Large intestine (tissue), 3 donors: ENCODE data around the gene AOC1. TPM values are rescaled to one million over a fixed set of nuclear protein-coding genes. Genes with fewer than 3 reads are reported as not detected.

Experiments
- DNase-seq, 2 donors: peaks; one replicate each; pipeline versions ENCODE4 v3.0.0 to v3.0.0-alpha.2; 2013
- H3K27ac ChIP-seq: one replicate; pipeline ENCODE4 v1.5.1; 2013; ENCODE audit warnings: low read length
- H3K27me3 ChIP-seq: 2 replicates; pipeline ENCODE4 v1.6.1; 2013; ENCODE audit warnings: low read length; ENCODE audit not compliant: control insufficient read depth, insufficient read depth
- H3K36me3 ChIP-seq: 2 replicates; pipeline ENCODE4 v1.6.1; 2013; ENCODE audit warnings: low read length; ENCODE audit not compliant: control insufficient read depth, insufficient read depth
- H3K4me1 ChIP-seq: one replicate; pipeline ENCODE4 v1.6.1; 2013; ENCODE audit warnings: low read length; ENCODE audit not compliant: control insufficient read depth, insufficient read depth
- H3K4me3 ChIP-seq: one replicate; pipeline ENCODE4 v1.5.1; 2013; ENCODE audit warnings: low read length
- H3K9me3 ChIP-seq: one replicate; pipeline ENCODE4 v1.6.1; 2013; ENCODE audit warnings: mild to moderate bottlenecking, low read depth, low read length, moderate library complexity; ENCODE audit not compliant: control insufficient read depth
- WGBS: methylation state at CpG from one replicate; pipeline ENCODE4 v1.1.5; 2013; ENCODE audit warnings: low lambda C conversion rate; ENCODE audit not compliant: insufficient coverage; 5-methylcytosine and 5-hydroxymethylcytosine counted together
- polyA plus RNA-seq: library from polyadenylated mRNA; unstranded; fragments of 120-200 nt; gene quantifications from one replicate; pipeline ENCODE4 v1.2.1, GENCODE V29; 2013

AOC1 gene
- polyA plus RNA-seq, 1 donor: 206 TPM

DNA sequence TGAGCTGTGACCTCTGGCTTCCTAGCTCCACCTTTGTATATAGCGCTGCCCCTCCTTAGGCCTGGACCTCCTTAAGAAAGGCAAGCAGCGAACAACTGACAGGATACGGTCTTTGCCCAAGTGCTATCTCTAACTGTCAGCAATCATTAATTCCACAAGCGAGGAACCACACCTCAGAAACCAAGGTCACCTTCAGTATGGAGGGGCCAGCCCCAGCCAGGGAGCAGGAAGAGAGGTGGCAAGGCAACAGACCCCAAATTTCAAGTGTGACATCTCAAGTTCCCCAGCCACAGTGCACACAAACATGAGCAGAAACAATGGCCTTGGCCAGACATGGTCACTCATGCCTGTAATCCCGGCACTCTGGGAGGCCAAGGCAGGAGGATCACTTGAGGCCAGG lies 4.8 kb upstream of the AOC1 start:
- no peaks in the 10 kb centered on the region for H3K9me3 ChIP-seq
- no peak overlapping the region for H3K27ac ChIP-seq
- DNase-seq: peak; percentile 24 to 55
- no CpG with 5 or more reads among the region's 5 CpGs for WGBS
- H3K4me1 ChIP-seq: peaks cover 22% of the 10 kb centered on the region
- no peak overlapping the region for H3K4me3 ChIP-seq
- H3K36me3 ChIP-seq: no peaks in the 10 kb centered on the region
- H3K27me3 ChIP-seq: no peaks in the 10 kb centered on the region

DNA sequence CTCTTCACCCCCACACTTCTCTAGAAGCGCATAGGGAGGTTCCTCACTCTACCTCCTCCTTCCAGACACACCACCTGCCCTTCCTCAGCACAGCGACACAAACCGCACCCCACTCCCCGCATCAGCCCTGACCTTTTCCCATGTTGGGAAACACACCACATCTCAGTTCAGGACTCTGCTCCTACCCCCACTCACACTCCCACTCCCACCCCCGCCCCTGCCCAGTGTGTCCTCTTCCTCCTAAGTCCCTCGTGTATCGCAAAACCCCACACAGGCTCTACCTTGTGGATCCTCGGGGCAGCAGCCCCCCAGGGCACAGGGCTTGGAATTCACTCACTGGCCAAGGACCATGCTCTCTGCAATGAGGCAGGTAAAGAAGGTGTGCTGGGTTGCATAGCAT lies 4.2 kb upstream of the AOC1 start:
- Histone ChIP-seq H3K4me1 (peaks cover 22% of the 10 kb centered on the region), H3K27me3 (no peaks in the 10 kb centered on the region), H3K36me3 (no peaks in the 10 kb centered on the region), H3K4me3 (no peak overlapping the region), H3K9me3 (no peaks in the 10 kb centered on the region), H3K27ac (no peak overlapping the region)
- DNase-seq: no peak
- WGBS: no CpG with 5 or more reads among the region's 8 CpGs

DNA sequence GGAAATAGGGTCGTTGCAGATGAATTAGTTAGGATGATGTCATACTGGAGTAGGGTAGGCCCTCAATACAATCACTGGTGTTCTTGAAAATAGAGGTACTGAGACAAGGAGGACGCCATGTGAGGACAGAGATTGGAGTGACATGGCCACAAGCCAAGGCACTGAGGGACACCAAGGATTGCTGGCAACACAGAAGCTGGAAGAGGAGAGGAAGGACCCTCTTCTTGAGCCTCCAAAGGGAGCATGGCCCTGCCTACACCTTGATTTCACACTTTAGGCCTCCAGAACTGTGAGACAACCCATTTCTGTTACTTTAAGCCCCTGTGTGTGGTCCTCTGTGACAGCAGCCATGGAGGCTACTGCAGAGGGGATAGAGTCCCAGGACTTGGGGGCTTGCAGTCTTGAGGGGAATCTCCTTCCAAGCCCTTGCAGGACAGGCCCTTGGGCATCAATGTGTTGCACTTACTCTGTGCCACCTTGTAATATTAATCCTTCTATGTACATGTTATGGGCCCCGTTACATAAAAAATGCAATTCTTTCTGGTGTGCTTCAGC lies 3.7 kb upstream of the AOC1 start:
- DNase-seq: no peak
- Histone ChIP-seq H3K9me3 (no peaks in the 10 kb centered on the region), H3K36me3 (no peaks in the 10 kb centered on the region), H3K27me3 (no peaks in the 10 kb centered on the region), H3K4me3 (no peak overlapping the region), H3K27ac (no peak overlapping the region), H3K4me1 (peaks cover 22% of the 10 kb centered on the region)
- no CpG with 5 or more reads among the region's 3 CpGs for WGBS

DNA sequence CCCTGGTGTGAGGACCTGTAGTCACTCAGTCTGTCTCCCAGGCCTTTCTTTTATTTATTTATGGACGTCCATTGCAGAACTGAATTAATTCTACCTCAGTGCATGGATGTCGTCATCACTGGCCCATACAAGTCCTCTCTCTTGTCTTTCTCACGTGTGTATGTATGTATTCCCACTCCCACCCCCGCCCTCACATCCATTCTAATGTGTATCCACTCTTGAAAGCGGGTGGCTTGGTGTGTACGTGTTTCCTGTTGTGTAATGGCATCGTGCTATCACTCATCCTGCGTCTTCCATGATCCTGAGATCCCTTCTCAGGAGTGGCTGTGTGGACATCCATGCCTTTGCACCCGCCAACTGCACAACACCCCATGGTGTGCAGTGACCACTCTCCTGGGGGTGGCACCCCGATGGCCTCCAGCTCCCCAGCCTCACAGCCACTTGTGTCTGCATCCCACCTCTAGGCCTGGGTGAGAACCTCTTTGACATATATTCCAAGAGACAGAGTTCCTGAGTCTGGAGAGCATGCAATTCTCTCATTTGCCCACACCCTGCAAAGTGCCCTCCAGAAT lies 3.0 kb upstream of the AOC1 start:
- Histone ChIP-seq H3K27me3 (no peaks in the 10 kb centered on the region), H3K36me3 (no peaks in the 10 kb centered on the region), H3K4me1 (peaks cover 27% of the 10 kb centered on the region), H3K27ac (no peak overlapping the region), H3K9me3 (no peaks in the 10 kb centered on the region), H3K4me3 (no peak overlapping the region)
- DNase-seq: no peak
- no CpG with 5 or more reads among the region's 10 CpGs for WGBS

DNA sequence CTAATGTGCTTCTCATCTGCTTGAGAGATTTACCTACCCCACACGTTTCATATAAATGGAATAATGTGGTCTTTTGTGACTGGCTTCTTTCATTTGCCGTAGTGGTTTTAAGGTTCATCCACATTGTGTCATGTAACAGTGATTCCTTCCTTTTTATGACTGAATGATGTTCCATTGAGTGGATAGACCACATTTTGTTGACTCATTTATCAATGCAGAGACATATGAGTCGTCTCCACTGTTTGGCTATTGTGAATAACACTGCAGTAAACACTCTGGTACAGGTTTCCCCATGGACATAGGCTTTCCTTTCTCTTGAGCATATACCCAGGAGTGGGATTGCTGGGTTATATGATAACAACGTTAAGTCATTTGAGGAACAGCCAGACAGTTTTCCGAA lies 2.0 kb upstream of the AOC1 start:
- no peak for DNase-seq
- no peaks in the 10 kb centered on the region for H3K9me3 ChIP-seq
- no CpG with 5 or more reads among the region's 5 CpGs for WGBS

DNA sequence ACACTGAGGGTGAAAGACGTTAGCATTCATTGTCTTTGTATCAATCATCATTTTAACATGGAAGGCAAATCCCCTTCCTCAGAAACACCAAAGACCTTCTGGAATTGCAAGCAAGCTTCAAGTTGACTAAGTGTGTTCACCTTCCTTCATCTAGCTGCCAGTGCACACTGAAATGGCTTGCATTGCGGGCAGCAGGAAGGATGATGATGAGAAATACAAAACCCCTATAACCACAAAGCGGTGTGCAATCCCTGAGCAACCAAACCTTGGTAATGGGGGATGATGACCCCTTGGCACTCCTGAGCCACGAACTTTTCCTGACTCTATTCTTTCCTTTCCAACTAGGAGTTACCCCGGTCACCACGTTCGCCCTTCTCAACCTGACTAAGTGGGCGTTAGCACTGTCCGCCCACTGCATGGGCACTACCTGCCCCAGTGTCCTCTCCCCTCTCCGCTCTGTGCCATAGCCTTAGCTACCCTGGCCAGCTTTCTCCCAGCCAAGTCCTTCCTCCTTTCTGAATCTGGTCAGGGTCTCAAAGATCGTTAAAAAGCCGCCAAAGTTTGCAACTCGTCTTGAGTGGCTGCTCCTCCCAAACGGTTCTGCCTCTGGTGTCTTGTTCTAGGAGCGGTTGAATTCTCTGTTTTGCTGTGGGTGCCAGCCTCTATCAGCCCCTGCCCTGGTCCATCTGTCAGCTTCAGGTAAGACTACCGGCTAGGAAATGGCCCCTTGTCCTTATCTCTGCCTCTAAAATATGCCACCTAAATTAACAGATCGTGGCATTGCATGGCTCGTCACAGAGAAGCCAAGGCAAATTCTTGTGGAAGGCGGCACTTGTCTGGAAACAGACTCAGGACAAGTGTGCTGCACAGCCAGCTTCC lies 586 bp upstream of the AOC1 start:
- Histone ChIP-seq H3K27ac (peak overlapping the region; percentile 75), H3K4me3 (peak overlapping the region; percentile 52), H3K36me3 (peaks cover 2% of the 10 kb centered on the region), H3K9me3 (no peaks in the 10 kb centered on the region), H3K27me3 (no peaks in the 10 kb centered on the region), H3K4me1 (peaks cover 22% of the 10 kb centered on the region)
- no peak for DNase-seq
- no CpG with 5 or more reads among the region's 19 CpGs for WGBS

More for the DNA sequence above, 2.0 kb upstream of the AOC1 start:
- H3K27ac ChIP-seq: no peak overlapping the region
- no peak overlapping the region for H3K4me3 ChIP-seq
- no peaks in the 10 kb centered on the region for H3K36me3 ChIP-seq
- H3K4me1 ChIP-seq: peaks cover 28% of the 10 kb centered on the region
- no peaks in the 10 kb centered on the region for H3K27me3 ChIP-seq

DNA sequence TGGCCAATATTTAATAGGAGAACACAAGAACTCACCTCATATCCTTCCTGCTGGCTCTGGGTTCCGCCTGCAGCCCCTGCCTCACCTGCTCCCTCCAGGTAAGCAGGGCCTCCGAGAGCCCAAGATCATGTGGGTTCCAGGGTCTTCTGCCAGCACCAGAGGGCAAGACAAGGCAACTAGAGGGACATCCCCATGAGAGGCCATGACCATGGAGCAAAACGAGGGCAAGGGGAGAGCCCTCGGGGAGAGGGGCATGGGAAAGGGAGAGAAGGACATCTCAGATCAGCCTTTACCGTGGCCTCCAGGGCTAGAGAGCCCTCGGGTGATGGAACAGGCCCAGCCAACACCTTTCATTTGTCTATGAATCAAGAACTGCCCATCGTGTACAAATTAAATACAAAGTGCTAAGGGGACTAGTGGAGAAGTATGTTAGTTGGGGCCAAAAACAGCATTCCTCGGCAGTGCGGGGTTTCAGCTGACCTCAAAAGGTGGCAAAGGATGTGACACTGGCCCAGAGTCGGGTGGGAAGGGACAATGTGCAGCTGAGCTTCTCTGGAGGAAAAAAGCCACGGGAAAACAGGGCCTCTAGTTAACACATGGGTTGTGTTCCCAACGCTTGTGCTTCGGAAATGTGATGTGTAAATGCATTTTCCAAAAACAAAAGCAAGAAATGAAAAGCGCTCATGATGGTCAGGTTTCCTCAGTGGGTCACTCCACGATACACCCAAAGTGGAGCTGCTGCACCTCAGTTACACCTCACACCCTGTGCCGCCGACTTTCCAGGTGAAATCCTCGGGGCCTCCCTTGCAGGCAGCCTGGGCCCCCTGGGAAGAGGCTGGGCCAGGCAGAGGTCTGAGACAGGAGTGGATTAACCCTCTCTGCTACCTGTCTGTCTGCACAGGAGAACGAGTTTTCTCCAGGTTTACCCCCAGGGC lies 2.0 kb downstream of the AOC1 start:
- peak in 1 of 2 donors; percentile 47 for DNase-seq
- Histone ChIP-seq H3K27ac (no peak overlapping the region), H3K36me3 (peaks cover 25% of the 10 kb centered on the region), H3K4me1 (peaks cover 15% of the 10 kb centered on the region), H3K9me3 (peaks cover 2% of the 10 kb centered on the region), H3K27me3 (no peaks in the 10 kb centered on the region), H3K4me3 (no peak overlapping the region)
- WGBS: no CpG with 5 or more reads among the region's 19 CpGs

DNA sequence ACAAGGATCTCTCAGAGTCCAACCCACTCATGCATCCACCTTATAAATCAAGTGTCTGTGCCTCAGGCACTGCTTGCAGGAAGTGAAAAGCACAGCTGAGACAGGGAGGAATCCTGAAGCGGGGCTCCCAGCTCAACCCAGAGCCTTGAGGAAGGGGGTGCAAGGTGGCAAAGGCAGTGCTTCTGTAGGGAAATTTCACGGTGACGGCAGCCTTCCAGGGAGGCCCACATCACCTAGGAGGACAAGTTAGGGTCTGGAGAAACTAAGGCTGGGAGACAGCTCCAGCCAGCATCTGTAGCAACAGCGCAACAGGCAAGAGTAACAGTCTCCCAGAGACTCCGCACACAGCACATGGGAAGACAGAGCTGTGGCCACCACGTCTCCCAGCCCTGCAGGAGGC lies 2.7 kb downstream of the AOC1 start:
- H3K36me3 ChIP-seq: peaks cover 25% of the 10 kb centered on the region
- H3K27me3 ChIP-seq: no peaks in the 10 kb centered on the region
- peaks cover 2% of the 10 kb centered on the region for H3K9me3 ChIP-seq
- peaks cover 15% of the 10 kb centered on the region for H3K4me1 ChIP-seq
- no peak overlapping the region for H3K27ac ChIP-seq
- DNase-seq: no peak
- no peak overlapping the region for H3K4me3 ChIP-seq
- 40% methylated on average over 1 of the region's 6 CpGs for WGBS

DNA sequence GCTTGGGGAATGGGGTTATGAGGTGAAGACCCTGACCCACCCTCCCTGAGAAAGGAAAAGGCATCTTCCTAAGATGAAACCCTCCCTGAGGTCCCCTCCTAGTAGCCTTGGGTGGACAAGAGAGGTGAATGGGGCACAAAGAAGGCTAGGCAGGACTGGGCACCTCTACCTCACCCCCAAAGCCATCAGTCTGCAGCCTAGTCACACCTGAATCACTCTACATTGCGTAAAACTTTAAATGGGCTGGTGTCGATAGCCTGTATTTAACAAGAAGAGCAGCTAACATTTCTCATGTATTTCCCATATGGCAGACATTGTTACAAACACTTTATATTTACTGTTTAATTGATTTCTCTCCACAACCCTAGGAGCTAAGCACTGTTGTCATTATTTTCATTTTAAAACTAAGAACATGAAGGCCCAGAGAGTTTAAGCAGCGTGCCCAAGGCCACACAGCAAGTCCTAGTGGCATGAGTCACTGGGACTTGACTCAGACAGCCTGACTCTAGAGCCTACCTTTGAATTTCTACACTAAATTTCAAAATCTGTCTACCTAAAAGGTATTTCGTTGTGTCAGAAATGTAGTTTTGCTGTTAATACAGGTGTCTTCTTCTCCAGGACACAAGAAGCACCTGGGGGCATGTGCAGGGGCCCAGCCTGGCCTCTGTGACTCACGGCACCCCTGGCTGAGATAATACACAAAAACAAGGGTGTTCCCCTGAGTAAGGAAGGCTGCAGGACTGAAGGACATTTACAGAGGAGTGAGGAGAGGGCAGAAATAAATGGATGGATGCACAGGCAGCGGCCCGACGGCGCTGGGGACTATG lies 3.4 kb downstream of the AOC1 start:
- H3K4me3 ChIP-seq: no peak overlapping the region
- H3K27me3 ChIP-seq: no peaks in the 10 kb centered on the region
- no peak for DNase-seq
- peaks cover 15% of the 10 kb centered on the region for H3K4me1 ChIP-seq
- no CpG with 5 or more reads among the region's 9 CpGs for WGBS
- H3K27ac ChIP-seq: no peak overlapping the region
- peaks cover 29% of the 10 kb centered on the region for H3K36me3 ChIP-seq
- H3K9me3 ChIP-seq: peaks cover 2% of the 10 kb centered on the region
